Nephron (organoid): ENCODE measurements around the gene DIO3.

ENCODE experiments used
- H3K27ac Mint-ChIP-seq, 3 experiments: 2 replicates each; pipeline ENCODE4 v1.8.0; 2020; ENCODE audit warnings: mixed read lengths in 3 of 3, mild to moderate bottlenecking in 2 of 3, moderate library complexity in 1 of 3
- H3K27me3 Mint-ChIP-seq: 2 replicates; pipeline ENCODE4 v1.8.0; 2021; ENCODE audit warnings: low read depth, mild to moderate bottlenecking, moderate library complexity, mixed read lengths
- H3K36me3 Mint-ChIP-seq: 2 replicates; pipeline ENCODE4 v1.8.0; 2020; ENCODE audit warnings: low read depth, mixed read lengths
- H3K4me1 Mint-ChIP-seq: 2 replicates; pipeline ENCODE4 v1.8.0; 2020; ENCODE audit warnings: mixed read lengths
- H3K4me3 Mint-ChIP-seq, 3 experiments: 2 replicates each; pipeline ENCODE4 v1.8.0; 2020; ENCODE audit warnings: mild to moderate bottlenecking in 3 of 3, mixed read lengths in 3 of 3, moderate library complexity in 2 of 3
- H3K9me3 Mint-ChIP-seq: 2 replicates; pipeline ENCODE4 v1.8.0; 2020; ENCODE audit warnings: mixed read lengths
- CTCF ChIP-seq, 3 experiments: fragments of 200-600 bp; sonication (generic); IDR thresholded peaks; one replicate each; pipeline ENCODE4 v1.5.0; 2021; ENCODE audit warnings: antibody characterized with exemption in 3 of 3; ENCODE audit not compliant: unreplicated experiment in 3 of 3

The DIO3 gene

GRCh38 chr14:101588990-101589389 is 27.7 kb downstream of the DIO3 start:
- Mint-ChIP-seq H3K9me3 (no peaks in the 10 kb centered on the region), H3K27ac (no peak overlapping the region), H3K4me3 (no peak overlapping the region), H3K4me1 (peaks cover 10% of the 10 kb centered on the region), H3K27me3 (peaks cover 26% of the 10 kb centered on the region), H3K36me3 (no peaks in the 10 kb centered on the region)
- TF ChIP-seq CTCF (IDR thresholded peaks at IDR 0.05; ENCODE audit: unreplicated experiment in 3 of 3), result no peak

- Mint-ChIP-seq H3K27ac (no peak overlapping the region), H3K27me3 (peaks cover 32% of the 10 kb centered on the region), H3K4me1 (peaks cover 10% of the 10 kb centered on the region), H3K9me3 (peaks cover 5% of the 10 kb centered on the region), H3K36me3 (no peaks in the 10 kb centered on the region), H3K4me3 (no peak overlapping the region)
- no peak for TF ChIP-seq CTCF (IDR thresholded peaks at IDR 0.05; ENCODE audit: unreplicated experiment in 3 of 3)
These were observed 28.3 kb downstream of the DIO3 start for GRCh38 chr14:101589486-101590015.

DNA sequence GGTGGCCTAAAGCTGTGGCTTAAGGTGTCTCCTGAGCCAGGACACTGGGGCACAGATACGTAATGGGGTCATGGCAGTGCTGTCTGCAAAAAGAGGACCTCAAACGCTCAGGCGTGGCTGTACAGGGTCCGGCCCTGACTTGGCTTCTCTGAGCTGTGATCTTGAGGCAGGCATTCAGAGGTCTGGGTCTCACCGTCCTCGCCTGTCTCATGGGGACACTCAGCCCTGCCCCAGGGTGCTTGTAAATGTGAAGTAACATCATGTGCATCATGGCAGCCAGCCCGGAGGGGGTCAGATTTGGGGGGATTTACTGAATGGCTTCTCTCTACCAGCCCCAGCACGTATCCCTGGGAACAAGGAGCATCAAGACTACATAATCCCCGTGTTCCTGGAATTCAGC is 28.8 kb downstream of the DIO3 start:
- Mint-ChIP-seq H3K36me3 (no peaks in the 10 kb centered on the region), H3K4me1 (peaks cover 10% of the 10 kb centered on the region), H3K27me3 (peaks cover 34% of the 10 kb centered on the region), H3K27ac (no peak overlapping the region), H3K9me3 (peaks cover 8% of the 10 kb centered on the region), H3K4me3 (no peak overlapping the region)
- no peak for TF ChIP-seq CTCF (IDR thresholded peaks at IDR 0.05; ENCODE audit: unreplicated experiment in 3 of 3)

GRCh38 chr14:101590616-101591015 is 29.3 kb downstream of the DIO3 start:
- Mint-ChIP-seq H3K36me3 (no peaks in the 10 kb centered on the region), H3K4me1 (peaks cover 8% of the 10 kb centered on the region), H3K9me3 (peaks cover 8% of the 10 kb centered on the region), H3K27ac (no peak overlapping the region), H3K27me3 (peaks cover 34% of the 10 kb centered on the region), H3K4me3 (no peak overlapping the region)
- no peak for TF ChIP-seq CTCF (IDR thresholded peaks at IDR 0.05; ENCODE audit: unreplicated experiment in 3 of 3)

GRCh38 chr14:101591121-101591520 is 29.8 kb downstream of the DIO3 start:
- H3K4me3 Mint-ChIP-seq, result no peak overlapping the region
- H3K36me3 Mint-ChIP-seq, result peaks cover 2% of the 10 kb centered on the region
- H3K4me1 Mint-ChIP-seq, result peaks cover 5% of the 10 kb centered on the region
- H3K9me3 Mint-ChIP-seq, result peaks cover 8% of the 10 kb centered on the region
- no peak overlapping the region for H3K27ac Mint-ChIP-seq
- H3K27me3 Mint-ChIP-seq, result peaks cover 36% of the 10 kb centered on the region
- TF ChIP-seq CTCF (IDR thresholded peaks at IDR 0.05; ENCODE audit: unreplicated experiment in 3 of 3), result no peak

DNA sequence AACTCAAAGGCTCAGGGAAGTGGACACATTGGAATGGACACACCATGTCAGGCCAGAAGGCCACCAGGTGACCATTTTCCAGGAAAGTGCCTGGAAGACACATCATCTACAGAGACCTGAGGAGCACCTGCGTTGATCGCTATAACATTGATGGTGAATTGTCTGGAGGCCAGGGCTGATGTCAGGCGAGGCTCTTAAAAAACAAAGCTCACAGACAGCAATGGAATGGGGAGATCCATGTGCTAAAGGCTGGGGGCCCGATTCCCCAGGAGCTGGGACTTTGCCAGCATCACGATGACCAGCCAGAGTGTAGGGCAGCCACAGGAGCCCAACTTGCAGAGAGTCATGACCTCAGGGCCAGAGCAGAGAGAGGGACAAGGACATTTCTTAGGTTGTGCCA is 30.3 kb downstream of the DIO3 start:
- no peak overlapping the region for H3K4me3 Mint-ChIP-seq
- H3K36me3 Mint-ChIP-seq, result peaks cover 3% of the 10 kb centered on the region
- peaks cover 5% of the 10 kb centered on the region for H3K4me1 Mint-ChIP-seq
- TF ChIP-seq CTCF (IDR thresholded peaks at IDR 0.05; ENCODE audit: unreplicated experiment in 3 of 3), result no peak
- peaks cover 36% of the 10 kb centered on the region for H3K27me3 Mint-ChIP-seq
- H3K9me3 Mint-ChIP-seq, result peaks cover 8% of the 10 kb centered on the region
- no peak overlapping the region for H3K27ac Mint-ChIP-seq
